SU-DHL-6 (cell line): ENCODE results near the gene PGK2.

Experiments
- EZH2phosphoT487 ChIP-seq: fragments of 200-600 bp; sonication (generic), shearing (Covaris generic); conservative IDR thresholded peaks from 2 replicates; pipeline ENCODE4 v1.6.1; 2018; ENCODE audit warnings: mild to moderate bottlenecking, antibody characterized with exemption, low read length, moderate library complexity, mixed read lengths
- TF ChIP-seq, protein P1 (sequence below): fragments of 200-600 bp; sonication (generic); IDR thresholded peaks from one replicate; pipeline ENCODE4 v1.5.1; 2017; ENCODE audit warnings: antibody characterized with exemption, mild to moderate bottlenecking, low read length, moderate library complexity; ENCODE audit not compliant: insufficient read depth, poor library complexity, severe bottlenecking

GRCh38 chr6:49736017-49736508 is 51.0 kb downstream of the PGK2 start:
- TF ChIP-seq, protein P1, sequence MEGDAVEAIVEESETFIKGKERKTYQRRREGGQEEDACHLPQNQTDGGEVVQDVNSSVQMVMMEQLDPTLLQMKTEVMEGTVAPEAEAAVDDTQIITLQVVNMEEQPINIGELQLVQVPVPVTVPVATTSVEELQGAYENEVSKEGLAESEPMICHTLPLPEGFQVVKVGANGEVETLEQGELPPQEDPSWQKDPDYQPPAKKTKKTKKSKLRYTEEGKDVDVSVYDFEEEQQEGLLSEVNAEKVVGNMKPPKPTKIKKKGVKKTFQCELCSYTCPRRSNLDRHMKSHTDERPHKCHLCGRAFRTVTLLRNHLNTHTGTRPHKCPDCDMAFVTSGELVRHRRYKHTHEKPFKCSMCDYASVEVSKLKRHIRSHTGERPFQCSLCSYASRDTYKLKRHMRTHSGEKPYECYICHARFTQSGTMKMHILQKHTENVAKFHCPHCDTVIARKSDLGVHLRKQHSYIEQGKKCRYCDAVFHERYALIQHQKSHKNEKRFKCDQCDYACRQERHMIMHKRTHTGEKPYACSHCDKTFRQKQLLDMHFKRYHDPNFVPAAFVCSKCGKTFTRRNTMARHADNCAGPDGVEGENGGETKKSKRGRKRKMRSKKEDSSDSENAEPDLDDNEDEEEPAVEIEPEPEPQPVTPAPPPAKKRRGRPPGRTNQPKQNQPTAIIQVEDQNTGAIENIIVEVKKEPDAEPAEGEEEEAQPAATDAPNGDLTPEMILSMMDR = no peak
- TF ChIP-seq EZH2phosphoT487 = no peak
